Naive B cell (primary cell): Measurements from ENCODE around the gene INO80C. TPM values are rescaled to one million over a fixed set of nuclear protein-coding genes. Genes with fewer than 3 reads are reported as not detected.
A peak's percentile ranks its signal among the peaks of the same experiment; 100 is the strongest.
"Not testable (repeated sequence)": the region's sequence is repeated elsewhere in the genome, so short reads cannot be mapped to it uniquely, and the experiment has no call there.

ENCODE experiments used
- ATAC-seq, 2 donors: fragments of 150-1000 bp; cut with Tn5 transposase; 2 replicates each; pipeline ENCODE4 v1.10.0; 2021; ENCODE audit warnings: low read depth in 2 of 2, mild to moderate bottlenecking in 2 of 2, moderate library complexity in 2 of 2
- DNase-seq: peaks from one replicate; pipeline ENCODE4 v3.0.0; 2022
- H3K27ac Mint-ChIP-seq, 6 donors: one replicate each; pipeline ENCODE4 v1.8.0; 2020 to 2022; ENCODE audit warnings: mild to moderate bottlenecking in 6 of 6, mixed read lengths in 6 of 6, moderate library complexity in 5 of 6, inconsistent platforms in 2 of 6
- H3K27me3 Mint-ChIP-seq, 3 donors: one replicate each; pipeline ENCODE4 v1.8.0; 2021 to 2022; ENCODE audit warnings: mixed read lengths in 3 of 3, mild to moderate bottlenecking in 1 of 3
- H3K36me3 Mint-ChIP-seq, 2 donors: one replicate each; pipeline ENCODE4 v1.8.0; 2020 to 2022; ENCODE audit warnings: mixed read lengths in 2 of 2, inconsistent platforms in 1 of 2, mild to moderate bottlenecking in 1 of 2
- H3K4me1 Mint-ChIP-seq, 3 donors: one replicate each; pipeline ENCODE4 v1.8.0; 2020 to 2022; ENCODE audit warnings: mixed read lengths in 3 of 3, inconsistent platforms in 1 of 3, mild to moderate bottlenecking in 1 of 3, moderate library complexity in 1 of 3
- H3K4me3 Mint-ChIP-seq, 8 donors: one replicate each; pipeline ENCODE4 v1.8.0; 2020 to 2022; ENCODE audit warnings: mild to moderate bottlenecking in 8 of 8, mixed read lengths in 8 of 8, moderate library complexity in 8 of 8, inconsistent platforms in 2 of 8
- H3K9me3 Mint-ChIP-seq, 7 donors: one replicate each; pipeline ENCODE4 v1.8.0; 2020 to 2022; ENCODE audit warnings: mixed read lengths in 7 of 7, mild to moderate bottlenecking in 5 of 7, inconsistent platforms in 2 of 7, moderate library complexity in 1 of 7
- polyA plus RNA-seq, 6 donors: library from polyadenylated mRNA; unstranded; fragments of 300-500 nt; fragmentation: Illumina TruSeq; gene quantifications; one replicate each; pipeline ENCODE4 v1.2.3, GENCODE V29; 2021; ENCODE audit warnings: low read depth in 6 of 6

The INO80C gene
- polyA plus RNA-seq, 6 donors from 2014 or later, result 30.6 to 49.1 (median 34.2) TPM

GRCh38 chr18:35490894-35491699 is 6.7 kb downstream of the INO80C start:
- Mint-ChIP-seq H3K27ac (peak overlapping the region in 2 of 6 donors; percentile 10 to 50), H3K27me3 (no peaks in the 10 kb centered on the region), H3K36me3 (peaks cover 0 to 5% of the 10 kb centered on the region in 2 donors), H3K4me1 (peaks cover 19 to 46% (median 33%) of the 10 kb centered on the region in 3 donors), H3K9me3 (no peaks in the 10 kb centered on the region), H3K4me3 (no peak overlapping the region)
- no peak for DNase-seq
- no peak for ATAC-seq

- no peaks in the 10 kb centered on the region for H3K27me3 Mint-ChIP-seq
- no peak for ATAC-seq
- peaks cover 0 to 5% of the 10 kb centered on the region in 2 donors for H3K36me3 Mint-ChIP-seq
- no peak for DNase-seq
- peaks cover 13 to 43% (median 31%) of the 10 kb centered on the region in 3 donors for H3K4me1 Mint-ChIP-seq
- no peak overlapping the region for H3K4me3 Mint-ChIP-seq
- no peaks in the 10 kb centered on the region for H3K9me3 Mint-ChIP-seq
- H3K27ac Mint-ChIP-seq, result peak overlapping the region in 1 of 6 donors; percentile 84
Measured at GRCh38 chr18:35489913-35490490, 7.8 kb downstream of the INO80C start.

- Mint-ChIP-seq H3K27ac (peak overlapping the region in 1 of 6 donors; percentile 63), H3K4me1 (peaks cover 7 to 38% (median 26%) of the 10 kb centered on the region in 3 donors)
- H3K4me3 Mint-ChIP-seq, H3K9me3 Mint-ChIP-seq, H3K36me3 Mint-ChIP-seq, H3K27me3 Mint-ChIP-seq, DNase-seq, ATAC-seq: not testable (repeated sequence)
Measured at GRCh38 chr18:35489281-35489680, 8.5 kb downstream of the INO80C start.

GRCh38 chr18:35488396-35488795 is 9.4 kb downstream of the INO80C start:
- not testable (repeated sequence) for H3K27me3 Mint-ChIP-seq, H3K4me3 Mint-ChIP-seq, H3K9me3 Mint-ChIP-seq, ATAC-seq, DNase-seq, H3K36me3 Mint-ChIP-seq, H3K27ac Mint-ChIP-seq
- peaks cover 7 to 39% (median 26%) of the 10 kb centered on the region in 3 donors for H3K4me1 Mint-ChIP-seq

- not testable (repeated sequence) for H3K27me3 Mint-ChIP-seq, DNase-seq, H3K36me3 Mint-ChIP-seq, ATAC-seq, H3K4me3 Mint-ChIP-seq, H3K9me3 Mint-ChIP-seq
- Mint-ChIP-seq H3K27ac (peak overlapping the region in 1 of 6 donors; percentile 44), H3K4me1 (peaks cover 13 to 45% (median 30%) of the 10 kb centered on the region in 3 donors)
Measured at GRCh38 chr18:35487525-35487924, 10.2 kb downstream of the INO80C start.

- ATAC-seq, result no peak
- H3K4me3 Mint-ChIP-seq, result no peak overlapping the region
- no peak overlapping the region for H3K27ac Mint-ChIP-seq
- H3K27me3 Mint-ChIP-seq, result no peaks in the 10 kb centered on the region
- H3K9me3 Mint-ChIP-seq, result no peaks in the 10 kb centered on the region
- H3K4me1 Mint-ChIP-seq, result peaks cover 11 to 36% (median 26%) of the 10 kb centered on the region in 3 donors
- H3K36me3 Mint-ChIP-seq, result peaks cover 0 to 9% of the 10 kb centered on the region in 2 donors
- no peak for DNase-seq
Measured at GRCh38 chr18:35485852-35486251, 11.9 kb downstream of the INO80C start.

GRCh38 chr18:35484034-35484433 is 13.7 kb downstream of the INO80C start:
- H3K27ac Mint-ChIP-seq, result no peak overlapping the region
- ATAC-seq, result no peak

GRCh38 chr18:35481960-35482366 is 15.8 kb downstream of the INO80C start:
- Mint-ChIP-seq H3K27me3 (no peaks in the 10 kb centered on the region), H3K9me3 (no peaks in the 10 kb centered on the region), H3K4me1 (peaks cover 18 to 25% (median 20%) of the 10 kb centered on the region in 3 donors), H3K27ac (no peak overlapping the region), H3K4me3 (no peak overlapping the region), H3K36me3 (peaks cover 0 to 8% of the 10 kb centered on the region in 2 donors)
- DNase-seq (no peak), ATAC-seq (no peak)

More at GRCh38 chr18:35484034-35484433, 13.7 kb downstream of the INO80C start:
- no peak for DNase-seq
- no peaks in the 10 kb centered on the region for H3K27me3 Mint-ChIP-seq
- H3K4me3 Mint-ChIP-seq, result no peak overlapping the region
- no peaks in the 10 kb centered on the region for H3K9me3 Mint-ChIP-seq
- H3K36me3 Mint-ChIP-seq, result peaks cover 0 to 9% of the 10 kb centered on the region in 2 donors
- peaks cover 20 to 26% (median 25%) of the 10 kb centered on the region in 3 donors for H3K4me1 Mint-ChIP-seq

- ATAC-seq (peak; percentile 64), DNase-seq (no peak)
- Mint-ChIP-seq H3K27me3 (no peaks in the 10 kb centered on the region), H3K27ac (peak overlapping the region in 3 of 6 donors; percentile 12 to 94 (median 57)), H3K9me3 (no peaks in the 10 kb centered on the region), H3K4me1 (peaks cover 17 to 25% (median 20%) of the 10 kb centered on the region in 3 donors), H3K4me3 (peak overlapping the region in 2 of 8 donors; percentile 3 to 40), H3K36me3 (peaks cover 4 to 16% of the 10 kb centered on the region in 2 donors)
Measured at GRCh38 chr18:35479911-35480586, 17.7 kb downstream of the INO80C start.

GRCh38 chr18:35478520-35479435 is 19.0 kb downstream of the INO80C start:
- Mint-ChIP-seq H3K27ac (peak overlapping the region in 1 of 6 donors; percentile 79), H3K4me1 (peaks cover 12 to 25% (median 20%) of the 10 kb centered on the region in 3 donors), H3K4me3 (no peak overlapping the region), H3K27me3 (no peaks in the 10 kb centered on the region), H3K36me3 (peaks cover 12 to 23% of the 10 kb centered on the region in 2 donors), H3K9me3 (no peaks in the 10 kb centered on the region)
- DNase-seq, result no peak
- ATAC-seq, result no peak

- Mint-ChIP-seq H3K9me3 (no peaks in the 10 kb centered on the region), H3K4me1 (peaks cover 8 to 25% (median 18%) of the 10 kb centered on the region in 3 donors), H3K27me3 (no peaks in the 10 kb centered on the region), H3K27ac (peak overlapping the region in 1 of 6 donors; percentile 24), H3K4me3 (no peak overlapping the region), H3K36me3 (peaks cover 20 to 27% of the 10 kb centered on the region in 2 donors)
- no peak for ATAC-seq
- DNase-seq, result no peak
Measured at GRCh38 chr18:35477974-35478373, 19.8 kb downstream of the INO80C start.

GRCh38 chr18:35477497-35477896 is 20.3 kb downstream of the INO80C start:
- no peak overlapping the region for H3K27ac Mint-ChIP-seq
- DNase-seq, result no peak
- peaks cover 24 to 32% of the 10 kb centered on the region in 2 donors for H3K36me3 Mint-ChIP-seq

More at GRCh38 chr18:35477497-35477896, 20.3 kb downstream of the INO80C start:
- Mint-ChIP-seq H3K9me3 (no peaks in the 10 kb centered on the region), H3K4me1 (peaks cover 3 to 20% (median 14%) of the 10 kb centered on the region in 3 donors), H3K4me3 (no peak overlapping the region), H3K27me3 (no peaks in the 10 kb centered on the region)
- ATAC-seq, result no peak
